Measurements from ENCODE around the gene MITF.

DNA sequence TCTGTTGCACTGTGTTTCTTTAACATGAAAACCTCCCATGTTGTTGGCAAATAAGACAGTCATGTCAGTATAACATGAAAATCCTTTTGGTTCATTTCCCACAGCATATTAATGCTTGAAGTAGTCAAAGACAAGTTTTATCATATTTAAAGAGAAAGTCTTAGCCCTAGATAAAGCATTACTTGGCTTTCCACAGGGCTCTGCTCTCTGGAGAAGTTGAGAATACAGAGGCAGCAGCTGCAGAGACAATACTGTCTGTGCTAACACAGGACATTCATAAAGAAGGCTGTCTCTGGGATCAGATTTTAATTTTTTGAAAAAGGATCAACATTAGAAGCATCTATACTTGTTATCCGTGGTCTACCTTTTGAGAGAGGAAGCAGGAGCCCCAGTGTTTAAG is 156.8 kb downstream of the MITF start:
- TF ChIP-seq POLR2A (IDR thresholded peaks at IDR 0.05; ENCODE audit: low read depth, low read length) = no peak
- TF ChIP-seq SMC3 (IDR thresholded peaks at IDR 0.05; ENCODE audit: low read depth, low read length) = no peak
- no peak for TF ChIP-seq CHD1 (IDR thresholded peaks at IDR 0.05; ENCODE audit: low read depth, low read length)
- TF ChIP-seq, protein P1, sequence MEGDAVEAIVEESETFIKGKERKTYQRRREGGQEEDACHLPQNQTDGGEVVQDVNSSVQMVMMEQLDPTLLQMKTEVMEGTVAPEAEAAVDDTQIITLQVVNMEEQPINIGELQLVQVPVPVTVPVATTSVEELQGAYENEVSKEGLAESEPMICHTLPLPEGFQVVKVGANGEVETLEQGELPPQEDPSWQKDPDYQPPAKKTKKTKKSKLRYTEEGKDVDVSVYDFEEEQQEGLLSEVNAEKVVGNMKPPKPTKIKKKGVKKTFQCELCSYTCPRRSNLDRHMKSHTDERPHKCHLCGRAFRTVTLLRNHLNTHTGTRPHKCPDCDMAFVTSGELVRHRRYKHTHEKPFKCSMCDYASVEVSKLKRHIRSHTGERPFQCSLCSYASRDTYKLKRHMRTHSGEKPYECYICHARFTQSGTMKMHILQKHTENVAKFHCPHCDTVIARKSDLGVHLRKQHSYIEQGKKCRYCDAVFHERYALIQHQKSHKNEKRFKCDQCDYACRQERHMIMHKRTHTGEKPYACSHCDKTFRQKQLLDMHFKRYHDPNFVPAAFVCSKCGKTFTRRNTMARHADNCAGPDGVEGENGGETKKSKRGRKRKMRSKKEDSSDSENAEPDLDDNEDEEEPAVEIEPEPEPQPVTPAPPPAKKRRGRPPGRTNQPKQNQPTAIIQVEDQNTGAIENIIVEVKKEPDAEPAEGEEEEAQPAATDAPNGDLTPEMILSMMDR (conservative IDR thresholded peaks at IDR 0.05; ENCODE audit: low read depth, low read length) = no peak
- no peak for TF ChIP-seq BHLHE40 (IDR thresholded peaks at IDR 0.05; ENCODE audit: low read depth, low read length)
- TF ChIP-seq CEBPB (IDR thresholded peaks at IDR 0.05; ENCODE audit: low read depth, low read length) = no peak
- no peak for TF ChIP-seq MAZ (IDR thresholded peaks at IDR 0.05; ENCODE audit: borderline replicate concordance, low read depth, low read length)
- TF ChIP-seq RFX5 (IDR thresholded peaks at IDR 0.05; ENCODE audit: low read depth, low read length) = no peak
- TF ChIP-seq FOS (IDR thresholded peaks at IDR 0.05; ENCODE audit: low read depth, low read length) = no peak
- TF ChIP-seq, protein P2, sequence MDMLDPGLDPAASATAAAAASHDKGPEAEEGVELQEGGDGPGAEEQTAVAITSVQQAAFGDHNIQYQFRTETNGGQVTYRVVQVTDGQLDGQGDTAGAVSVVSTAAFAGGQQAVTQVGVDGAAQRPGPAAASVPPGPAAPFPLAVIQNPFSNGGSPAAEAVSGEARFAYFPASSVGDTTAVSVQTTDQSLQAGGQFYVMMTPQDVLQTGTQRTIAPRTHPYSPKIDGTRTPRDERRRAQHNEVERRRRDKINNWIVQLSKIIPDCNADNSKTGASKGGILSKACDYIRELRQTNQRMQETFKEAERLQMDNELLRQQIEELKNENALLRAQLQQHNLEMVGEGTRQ (IDR thresholded peaks at IDR 0.05; ENCODE audit: low read depth, low read length) = no peak
- no peak for TF ChIP-seq NFE2L2 (IDR thresholded peaks at IDR 0.05; ENCODE audit: low read depth, low read length)
- TF ChIP-seq, protein P3, sequence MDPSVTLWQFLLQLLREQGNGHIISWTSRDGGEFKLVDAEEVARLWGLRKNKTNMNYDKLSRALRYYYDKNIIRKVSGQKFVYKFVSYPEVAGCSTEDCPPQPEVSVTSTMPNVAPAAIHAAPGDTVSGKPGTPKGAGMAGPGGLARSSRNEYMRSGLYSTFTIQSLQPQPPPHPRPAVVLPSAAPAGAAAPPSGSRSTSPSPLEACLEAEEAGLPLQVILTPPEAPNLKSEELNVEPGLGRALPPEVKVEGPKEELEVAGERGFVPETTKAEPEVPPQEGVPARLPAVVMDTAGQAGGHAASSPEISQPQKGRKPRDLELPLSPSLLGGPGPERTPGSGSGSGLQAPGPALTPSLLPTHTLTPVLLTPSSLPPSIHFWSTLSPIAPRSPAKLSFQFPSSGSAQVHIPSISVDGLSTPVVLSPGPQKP (IDR thresholded peaks at IDR 0.05; ENCODE audit: borderline replicate concordance, low read depth, low read length) = no peak
- TF ChIP-seq RCOR1 (IDR thresholded peaks at IDR 0.05; ENCODE audit: insufficient replicate concordance, low read length) = no peak

Measured in IMR-90 (cell line).